IMR-90 (cell line): ENCODE measurements around the gene SYCN. TPM values are rescaled to one million over a fixed set of nuclear protein-coding genes. Genes with fewer than 3 reads are reported as not detected.

Experiments used
- ATAC-seq: fragments of 200-7000 bp; cut with Tn5 transposase; 2 replicates; pipeline ENCODE4 v1.9.1; 2020; ENCODE audit warnings: low read depth, mild to moderate bottlenecking, moderate library complexity
- BruUV-seq: library from RNA; stranded (reverse); fragments of 400-500 nt; replicated peaks from 2 replicates; lab custom pipeline; 2021; lab: Mats Ljungman, UMichigan
- CTCF ChIA-PET: fragments of 300-600 bp; formaldehyde crosslinking; extraction: SDS; loops from one replicate; lab custom pipeline; 2021; ENCODE audit warnings: antibody characterized with exemption; lab: Yijun Ruan, JAX
- POLR2A ChIA-PET: fragments of 300-600 bp; sonication (Branson Sonifier 250); formaldehyde crosslinking; loops from one replicate; lab custom pipeline; 2022; ENCODE audit warnings: antibody characterized with exemption; ENCODE audit not compliant: unreplicated experiment; lab: Charles Lee
- DNase-seq: peaks from one replicate; pipeline ENCODE4 v3.0.0; 2013
- H2AFZ ChIP-seq: replicated peaks from 2 replicates; pipeline ENCODE3; 2013; ENCODE audit warnings: low read length, mild to moderate bottlenecking; ENCODE audit not compliant: poor library complexity
- H2AK5ac ChIP-seq: 2 replicates; pipeline ENCODE4 v1.6.1; 2013; ENCODE audit warnings: low read depth, low read length, inconsistent platforms
- H2AK9ac ChIP-seq: replicated peaks from 2 replicates; pipeline ENCODE3; 2013; ENCODE audit warnings: mild to moderate bottlenecking, low read depth, low read length, moderate library complexity; ENCODE audit not compliant: poor library complexity
- H2BK120ac ChIP-seq: 2 replicates; pipeline ENCODE4 v1.6.1; 2013; ENCODE audit warnings: low read depth, low read length, inconsistent platforms
- H2BK15ac ChIP-seq: 3 replicates; pipeline ENCODE4 v1.6.1; 2013; ENCODE audit warnings: low read depth, low read length, inconsistent platforms
- H2BK20ac ChIP-seq: 2 replicates; pipeline ENCODE4 v1.6.1; 2013; ENCODE audit warnings: low read depth, mild to moderate bottlenecking, inconsistent platforms, low read length, moderate library complexity
- H2BK5ac ChIP-seq: 2 replicates; pipeline ENCODE4 v1.6.1; 2013; ENCODE audit warnings: mild to moderate bottlenecking, low read depth, low read length, inconsistent platforms; ENCODE audit not compliant: poor library complexity, severe bottlenecking
- H3K14ac ChIP-seq: replicated peaks from 2 replicates; pipeline ENCODE4 v1.6.1; 2013; ENCODE audit warnings: low read depth, low read length, inconsistent platforms
- H3K18ac ChIP-seq: 2 replicates; pipeline ENCODE4 v1.6.1; 2013; ENCODE audit warnings: low read depth, low read length, control low read depth
- H3K23ac ChIP-seq: 2 replicates; pipeline ENCODE4 v1.6.1; 2013; ENCODE audit warnings: low read depth, low read length, inconsistent platforms
- H3K27ac ChIP-seq: 2 replicates; pipeline ENCODE4 v1.5.1; 2013; ENCODE audit warnings: mild to moderate bottlenecking, control low read depth, low read length; ENCODE audit not compliant: insufficient read depth
- H3K27me3 ChIP-seq: 2 replicates; pipeline ENCODE4 v1.6.1; 2013; ENCODE audit warnings: low read length; ENCODE audit not compliant: control insufficient read depth, insufficient read depth
- H3K36me3 ChIP-seq: 2 replicates; pipeline ENCODE4 v1.6.1; 2013; ENCODE audit warnings: low read length, mixed read lengths; ENCODE audit not compliant: control insufficient read depth, insufficient read depth
- H3K4ac ChIP-seq: 2 replicates; pipeline ENCODE4 v1.6.1; 2013; ENCODE audit warnings: low read depth, low read length, inconsistent platforms
- H3K4me1 ChIP-seq: 2 replicates; pipeline ENCODE4 v1.6.1; 2013; ENCODE audit warnings: low read length, mixed read lengths; ENCODE audit not compliant: control insufficient read depth, insufficient read depth
- H3K4me2 ChIP-seq: 2 replicates; pipeline ENCODE4 v1.6.1; 2013; ENCODE audit warnings: low read depth, mild to moderate bottlenecking, control low read depth, low read length, moderate library complexity
- H3K4me3 ChIP-seq: 2 replicates; pipeline ENCODE4 v1.5.1; 2013; ENCODE audit warnings: low read depth, mild to moderate bottlenecking, control low read depth, low read length, moderate library complexity; ENCODE audit not compliant: insufficient read depth
- H3K56ac ChIP-seq: 2 replicates; pipeline ENCODE4 v1.6.1; 2013; ENCODE audit warnings: low read length, inconsistent platforms; ENCODE audit not compliant: insufficient read depth; ENCODE audit errors: extremely low read depth
- H3K79me1 ChIP-seq, 2 experiments: 2 replicates each; pipeline ENCODE4 v1.6.1; 2013; ENCODE audit warnings: low read length in 2 of 2, inconsistent platforms in 1 of 2, low read depth in 1 of 2
- H3K9ac ChIP-seq: 2 replicates; pipeline ENCODE4 v1.6.1; 2013; ENCODE audit warnings: low read depth, low read length, control low read depth
- H3K9me1 ChIP-seq: 2 replicates; pipeline ENCODE4 v1.6.1; 2013; ENCODE audit warnings: low read length, inconsistent platforms; ENCODE audit not compliant: insufficient read depth
- H3K9me3 ChIP-seq: 2 replicates; pipeline ENCODE4 v1.6.1; 2013; ENCODE audit warnings: low read length; ENCODE audit not compliant: control insufficient read depth, insufficient read depth
- H4K20me1 ChIP-seq: 2 replicates; pipeline ENCODE4 v1.6.1; 2013; ENCODE audit warnings: low read length, inconsistent platforms; ENCODE audit not compliant: insufficient read depth
- H4K5ac ChIP-seq: 2 replicates; pipeline ENCODE4 v1.6.1; 2013; ENCODE audit warnings: mild to moderate bottlenecking, low read depth, low read length, control low read depth
- H4K8ac ChIP-seq, 2 experiments: 2 replicates each; pipeline ENCODE4 v1.6.1; 2013; ENCODE audit warnings: low read depth in 2 of 2, low read length in 2 of 2, control low read depth in 1 of 2, inconsistent platforms in 1 of 2
- H4K91ac ChIP-seq: 2 replicates; pipeline ENCODE4 v1.6.1; 2013; ENCODE audit warnings: low read depth, low read length, inconsistent platforms; ENCODE audit not compliant: insufficient read depth
- BHLHE40 ChIP-seq: fragments of 150-350 bp; IDR thresholded peaks from 2 replicates; pipeline ENCODE4 v1.6.1; 2016; ENCODE audit warnings: mild to moderate bottlenecking, low read depth, low read length
- CEBPB ChIP-seq: IDR thresholded peaks from 2 replicates; pipeline ENCODE4 v1.6.1; 2012; ENCODE audit warnings: low read depth, low read length, improper control_type of control experiment
- CHD1 ChIP-seq: IDR thresholded peaks from 2 replicates; pipeline ENCODE4 v1.6.1; 2012; ENCODE audit warnings: low read depth, low read length, improper control_type of control experiment
- CTCF ChIP-seq: conservative IDR thresholded peaks from 2 replicates; pipeline ENCODE4 v1.5.1; 2012; ENCODE audit warnings: mild to moderate bottlenecking, low read depth, low read length, improper control_type of control experiment
- ELK1 ChIP-seq: fragments of 150-350 bp; IDR thresholded peaks from 2 replicates; pipeline ENCODE4 v1.6.1; 2016; ENCODE audit warnings: low read depth, mild to moderate bottlenecking, low read length, moderate library complexity, borderline replicate concordance
- MXI1 ChIP-seq: IDR thresholded peaks from 2 replicates; pipeline ENCODE4 v1.6.1; 2012; ENCODE audit warnings: low read depth, mild to moderate bottlenecking, low read length, moderate library complexity, borderline replicate concordance
- NFE2L2 ChIP-seq: fragments of 150-350 bp; IDR thresholded peaks from 2 replicates; pipeline ENCODE4 v1.6.1; 2016; ENCODE audit warnings: low read depth, mild to moderate bottlenecking, low read length
- POLR2A ChIP-seq: IDR thresholded peaks from 2 replicates; pipeline ENCODE4 v1.6.1; 2012; ENCODE audit warnings: mild to moderate bottlenecking, low read depth, low read length
- RCOR1 ChIP-seq: IDR thresholded peaks from 2 replicates; pipeline ENCODE4 v1.6.1; 2012; ENCODE audit warnings: mild to moderate bottlenecking, low read length, improper control_type of control experiment; ENCODE audit not compliant: insufficient replicate concordance
- RFX5 ChIP-seq: IDR thresholded peaks from 2 replicates; pipeline ENCODE4 v1.8.0; 2012; ENCODE audit warnings: low read depth, mild to moderate bottlenecking, low read length, moderate library complexity
- SMC3 ChIP-seq: fragments of 150-350 bp; IDR thresholded peaks from 2 replicates; pipeline ENCODE4 v1.6.1; 2016; ENCODE audit warnings: low read depth, mild to moderate bottlenecking, antibody characterized with exemption, low read length, moderate library complexity
- whole genome bisulfite sequencing, 2 experiments: methylation state at CpG; one replicate each; pipeline versions ENCODE4 v1.1.5 to v1.1.7; 2013; ENCODE audit warnings: missing lambda C conversion rate in 2 of 2; ENCODE audit not compliant: insufficient read length in 1 of 2; ENCODE audit errors: extremely low coverage in 2 of 2; 5-methylcytosine and 5-hydroxymethylcytosine counted together
- dilution Hi-C: fragments of 300-500 bp; cut with HindIII; formaldehyde crosslinking; loops from one replicate; pipeline ENCODE4 v1.14.3; 2018; ENCODE audit warnings: low sequenced_read_pairs; ENCODE audit not compliant: unreplicated experiment
- in situ Hi-C: fragments of 300-500 bp; cut with MboI; formaldehyde crosslinking; loops from 3 replicates; pipeline ENCODE4 v1.14.3; 2019; ENCODE audit warnings: low sequenced_read_pairs, inconsistent platforms, mixed read lengths
- intact Hi-C: fragments of 100-400 bp; cut with micrococcal nuclease; formaldehyde crosslinking; loops from 2 replicates; pipeline ENCODE4 v1.10.0; 2022
- polyA plus RNA-seq, 3 experiments: library from polyadenylated mRNA; depleted of rRNA; stranded (reverse); fragments of >200 nt; gene quantifications; 2 replicates each; pipeline ENCODE4 v1.2.3, GENCODE V29; 2012; ENCODE audit warnings: low replicate concordance in 1 of 3
- total RNA-seq: library from RNA; depleted of rRNA; stranded (reverse); fragments of >200 nt; gene quantifications from 2 replicates; pipeline ENCODE4 v1.2.3, GENCODE V29; 2012

The SYCN gene
- total and polyA plus RNA-seq, 2 of the 4 experiments (the other 2 are of a cell fraction), result not detected

GRCh38 chr19:39224910-39225309 lies 20.8 kb upstream of the SYCN start:
- no peak overlapping the region for H3K56ac ChIP-seq

More at GRCh38 chr19:39224910-39225309, 20.8 kb upstream of the SYCN start:
- no peak overlapping the region for H2BK15ac ChIP-seq
- no peak overlapping the region for H2BK20ac ChIP-seq
- no peak overlapping the region for H3K14ac ChIP-seq
- no peak overlapping the region for H3K4me3 ChIP-seq
- intact Hi-C loops (no loop called here), dilution Hi-C loops (no loop called here), in situ Hi-C loops (loop anchor here (25.0 kb wide), 1 partner anchor 763 kb away; no protein-coding TSS in a partner anchor)
- POLR2A ChIA-PET, result no interaction called here
- no peak overlapping the region for H3K27ac ChIP-seq
- no peak overlapping the region for H2AK5ac ChIP-seq
- H2AK9ac ChIP-seq, result peak overlapping the region; percentile 55
- H3K36me3 ChIP-seq, result no peaks in the 10 kb centered on the region
- H3K27me3 ChIP-seq, result peaks cover 8% of the 10 kb centered on the region
- CTCF ChIA-PET, result no interaction called here
- H4K91ac ChIP-seq, result no peak overlapping the region
- H3K9ac ChIP-seq, result no peak overlapping the region
- no peak overlapping the region for H2BK120ac ChIP-seq
- H3K18ac ChIP-seq, result no peak overlapping the region
- no peaks in the 10 kb centered on the region for H4K20me1 ChIP-seq
- no peak for ATAC-seq
- no peak overlapping the region for H4K5ac ChIP-seq
- DNase-seq, result no peak
- BruUV-seq, result no TSS peak
- H3K9me1 ChIP-seq, result no peaks in the 10 kb centered on the region
- H3K23ac ChIP-seq, result no peak overlapping the region
- H4K8ac ChIP-seq, result no peak overlapping the region
- no peak overlapping the region for H3K4me2 ChIP-seq
- H2BK5ac ChIP-seq, result no peak overlapping the region
- H3K9me3 ChIP-seq, result no peaks in the 10 kb centered on the region
- H2AFZ ChIP-seq, result no peak overlapping the region
- no peaks in the 10 kb centered on the region for H3K79me1 ChIP-seq
- no CpG with 5 or more reads among the region's 3 CpGs for WGBS, 2 experiments
- TF ChIP-seq ELK1 (no peak), CEBPB (no peak), POLR2A (no peak), MXI1 (no peak), CHD1 (no peak), NFE2L2 (no peak), BHLHE40 (no peak), CTCF (no peak), RCOR1 (no peak), RFX5 (no peak), SMC3 (no peak)
- no peak overlapping the region for H3K4ac ChIP-seq
- H3K4me1 ChIP-seq, result no peaks in the 10 kb centered on the region
